Omental fat pad (tissue), 4 donors: Measurements from ENCODE around the gene PLEKHN1. TPM values are rescaled to one million over a fixed set of nuclear protein-coding genes. Genes with fewer than 3 reads are reported as not detected.
A peak's percentile ranks its signal among the peaks of the same experiment; 100 is the strongest.
"Not testable (repeated sequence)": the region's sequence is repeated elsewhere in the genome, so short reads cannot be mapped to it uniquely, and the experiment has no call there.

Source experiments
- ATAC-seq: fragments of 150-250 bp; one replicate; pipeline ENCODE4 v1.9.1; 2016; ENCODE audit warnings: mild to moderate bottlenecking, moderate library complexity; ENCODE audit not compliant: low FRiP score
- DNase-seq: peaks from one replicate; pipeline ENCODE4 v3.0.0-alpha.2; 2019; ENCODE audit warnings: low spot score
- total RNA-seq, 4 donors: library from RNA; depleted of rRNA; stranded (reverse); fragments of >200 nt; gene quantifications; one replicate each; pipeline ENCODE4 v1.1.0, GENCODE V29; 2016
- TF ChIP-seq, protein P1 (sequence below), 3 donors: fragments of 450-650 bp; IDR thresholded peaks; one replicate each; pipeline ENCODE4 v1.5.1; 2016 to 2017; ENCODE audit warnings: antibody characterized with exemption in 3 of 3, mild to moderate bottlenecking in 3 of 3, moderate library complexity in 2 of 3

The PLEKHN1 gene
- total RNA-seq, 4 donors from 2014 or later: 0.19 to 0.48 (median 0.25) TPM; not detected in 1

DNA sequence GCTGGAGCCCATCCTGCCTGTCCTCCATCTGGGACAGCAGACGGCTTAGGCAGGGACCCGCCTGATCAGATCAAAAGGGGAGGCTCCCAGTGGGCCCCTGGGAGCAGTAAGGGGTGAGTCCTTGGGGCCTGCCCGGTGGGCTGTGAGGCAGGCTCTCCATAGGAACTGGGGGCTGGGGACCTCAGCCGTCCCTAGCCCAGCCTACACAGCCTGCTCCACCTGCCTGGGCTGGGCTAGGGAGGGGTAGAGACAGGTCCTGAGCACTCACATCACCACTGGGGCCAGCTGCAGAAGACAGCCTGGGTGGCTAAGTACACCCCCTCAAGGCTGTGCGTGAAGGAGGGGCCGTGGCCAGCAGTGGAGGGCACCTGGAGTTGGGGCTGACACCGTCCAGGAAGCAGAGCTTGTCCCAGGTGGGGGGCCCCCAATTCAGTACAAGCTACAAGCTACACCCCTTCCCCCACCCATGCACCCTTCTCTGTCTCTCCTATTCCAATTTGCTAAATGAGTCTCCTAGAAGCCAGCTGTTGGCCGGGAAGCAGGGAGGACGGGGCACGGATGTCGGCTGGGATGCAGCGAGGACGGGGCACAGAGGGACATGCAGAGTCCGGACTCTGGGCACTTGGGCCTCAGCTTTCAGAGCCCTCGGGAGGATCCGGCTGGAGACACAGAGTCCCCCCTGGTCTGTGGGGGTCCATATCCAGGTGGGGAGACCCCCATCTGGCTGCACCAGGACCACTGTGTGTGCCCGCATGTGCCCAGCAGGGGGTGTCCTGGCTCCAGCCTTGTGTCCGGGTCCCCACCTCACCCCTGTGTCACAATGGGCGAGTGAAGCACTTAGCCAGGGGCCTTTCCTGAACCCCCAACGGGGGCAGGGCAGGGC lies 48.8 kb downstream of the PLEKHN1 start:
- ATAC-seq (no peak), DNase-seq (no peak)
- TF ChIP-seq, protein P1, sequence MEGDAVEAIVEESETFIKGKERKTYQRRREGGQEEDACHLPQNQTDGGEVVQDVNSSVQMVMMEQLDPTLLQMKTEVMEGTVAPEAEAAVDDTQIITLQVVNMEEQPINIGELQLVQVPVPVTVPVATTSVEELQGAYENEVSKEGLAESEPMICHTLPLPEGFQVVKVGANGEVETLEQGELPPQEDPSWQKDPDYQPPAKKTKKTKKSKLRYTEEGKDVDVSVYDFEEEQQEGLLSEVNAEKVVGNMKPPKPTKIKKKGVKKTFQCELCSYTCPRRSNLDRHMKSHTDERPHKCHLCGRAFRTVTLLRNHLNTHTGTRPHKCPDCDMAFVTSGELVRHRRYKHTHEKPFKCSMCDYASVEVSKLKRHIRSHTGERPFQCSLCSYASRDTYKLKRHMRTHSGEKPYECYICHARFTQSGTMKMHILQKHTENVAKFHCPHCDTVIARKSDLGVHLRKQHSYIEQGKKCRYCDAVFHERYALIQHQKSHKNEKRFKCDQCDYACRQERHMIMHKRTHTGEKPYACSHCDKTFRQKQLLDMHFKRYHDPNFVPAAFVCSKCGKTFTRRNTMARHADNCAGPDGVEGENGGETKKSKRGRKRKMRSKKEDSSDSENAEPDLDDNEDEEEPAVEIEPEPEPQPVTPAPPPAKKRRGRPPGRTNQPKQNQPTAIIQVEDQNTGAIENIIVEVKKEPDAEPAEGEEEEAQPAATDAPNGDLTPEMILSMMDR (IDR thresholded peaks at IDR 0.05): no peak

DNA sequence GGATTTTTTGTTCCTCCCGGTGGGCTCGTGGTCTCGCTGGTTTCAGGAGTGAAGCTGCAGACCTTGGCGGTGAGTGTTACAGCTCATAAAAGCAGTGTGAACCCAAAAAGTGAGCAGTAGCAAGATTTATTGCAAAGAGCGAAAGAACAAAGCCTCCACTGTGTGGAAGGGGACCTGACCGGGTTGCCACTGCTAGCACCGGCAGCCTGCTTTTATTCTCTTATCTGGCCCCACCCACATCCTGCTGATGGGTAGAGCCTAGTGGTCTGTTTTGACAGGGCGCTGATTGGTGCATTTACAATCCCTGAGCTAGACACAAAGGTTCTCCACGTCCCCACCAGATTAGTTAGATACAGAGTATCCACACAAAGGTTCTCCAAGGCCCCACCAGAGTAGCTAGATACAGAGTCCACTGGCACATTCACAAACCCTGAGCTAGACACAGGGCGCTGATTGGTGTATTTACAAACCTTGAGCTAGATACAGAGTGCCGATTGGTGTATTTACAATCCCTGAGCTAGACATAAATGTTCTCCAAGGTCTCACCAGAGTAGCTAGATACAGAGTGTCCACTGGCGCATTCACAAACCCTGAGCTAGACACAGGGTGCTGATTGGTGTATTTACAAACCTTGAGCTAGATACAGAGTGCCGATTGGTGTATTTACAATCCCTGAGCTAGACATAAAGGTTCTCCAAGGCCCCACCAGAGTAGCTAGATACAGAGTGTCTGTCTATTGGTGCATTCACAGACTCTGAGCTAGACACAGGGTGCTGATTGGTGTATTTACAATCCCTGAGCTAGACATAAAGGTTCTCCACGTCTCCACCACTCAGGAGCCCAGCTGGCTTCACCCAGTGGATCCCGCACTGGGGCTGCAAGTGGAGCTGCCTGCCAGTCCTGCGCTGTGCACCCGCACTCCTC lies 51.4 kb downstream of the PLEKHN1 start:
- ATAC-seq, DNase-seq: not testable (repeated sequence)

DNA sequence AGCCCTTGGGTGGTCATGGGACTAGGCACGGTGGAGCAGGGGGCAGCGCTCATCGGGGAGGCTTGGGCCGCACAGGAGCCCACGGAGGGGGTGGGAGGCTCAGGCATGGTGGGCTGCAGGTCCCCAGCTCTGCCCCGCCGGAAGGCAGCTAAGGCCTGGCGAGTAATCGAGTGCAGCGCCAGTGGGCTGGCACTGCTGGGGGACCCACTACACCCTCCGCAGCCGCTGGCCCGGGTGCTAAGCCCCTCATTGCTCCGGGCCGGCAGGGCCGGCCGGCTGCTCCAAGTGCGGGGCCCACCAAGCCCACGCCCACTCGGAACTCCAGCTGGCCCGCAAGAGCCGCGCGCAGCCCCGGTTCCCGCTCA lies 52.0 kb downstream of the PLEKHN1 start:
- DNase-seq, ATAC-seq: not testable (repeated sequence)

DNA sequence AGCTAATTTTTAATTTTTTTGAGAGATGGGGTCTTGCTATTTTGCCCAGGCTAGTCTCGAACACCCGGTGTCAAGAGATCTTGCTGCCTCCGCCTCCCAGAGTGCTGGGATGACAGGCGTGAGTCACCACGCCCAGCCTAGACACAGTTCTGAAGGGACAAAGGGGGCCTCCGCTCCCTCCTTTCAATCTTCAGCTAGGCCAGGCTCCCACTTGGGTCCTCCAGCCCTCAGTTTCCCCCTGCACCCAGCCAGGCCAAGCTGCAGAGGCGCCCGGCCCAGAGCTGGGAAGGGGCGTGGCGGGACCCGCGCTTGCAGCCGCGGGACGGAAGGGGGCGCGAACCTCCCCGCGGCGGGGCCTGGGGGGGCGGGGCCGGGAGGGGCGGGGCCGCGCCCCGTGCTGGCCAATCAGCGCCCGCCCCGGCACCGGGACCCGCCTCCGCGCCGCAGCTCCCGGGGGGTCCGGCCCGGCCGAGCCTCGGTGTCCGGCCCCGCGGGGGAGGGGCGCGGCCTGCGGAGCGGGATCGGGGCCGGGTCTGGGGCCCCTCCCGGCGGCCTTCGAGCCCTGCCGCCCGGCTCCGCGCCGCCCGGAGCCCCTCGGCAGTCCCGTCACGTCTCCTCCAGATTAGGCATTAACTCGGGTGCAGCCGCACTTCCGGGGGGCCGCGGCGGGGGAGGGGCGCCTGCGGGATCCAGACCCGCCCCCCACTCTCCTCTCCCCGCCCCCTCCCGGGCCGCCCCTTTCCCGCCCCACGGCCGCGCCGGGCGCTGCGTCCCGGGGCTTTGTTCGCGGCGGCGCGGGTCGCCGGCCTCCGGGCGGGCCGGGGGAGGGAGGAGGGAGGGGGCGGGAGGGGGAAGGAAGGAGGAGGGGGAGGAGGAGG lies 53.1 kb downstream of the PLEKHN1 start:
- TF ChIP-seq, protein P1 (IDR thresholded peaks at IDR 0.05): no peak
- peak; percentile 44 for DNase-seq
- ATAC-seq: peak; percentile 91

DNA sequence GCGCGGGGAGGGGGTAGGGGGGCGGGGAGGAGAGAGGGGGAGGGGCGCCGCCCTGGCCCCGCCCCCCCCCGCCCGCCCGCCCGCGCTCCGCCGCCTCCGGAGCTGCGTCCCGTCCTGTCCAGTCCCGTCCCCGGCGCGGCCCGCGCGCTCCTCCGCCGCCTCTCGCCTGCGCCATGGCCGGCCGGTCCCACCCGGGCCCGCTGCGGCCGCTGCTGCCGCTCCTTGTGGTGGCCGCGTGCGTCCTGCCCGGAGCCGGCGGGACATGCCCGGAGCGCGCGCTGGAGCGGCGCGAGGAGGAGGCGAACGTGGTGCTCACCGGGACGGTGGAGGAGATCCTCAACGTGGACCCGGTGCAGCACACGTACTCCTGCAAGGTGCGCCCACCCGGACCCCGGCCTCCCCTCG lies 53.7 kb downstream of the PLEKHN1 start, which contains the start of gene AGRN:
Gene AGRN, plus strand, starts transcription at position 121 of the 405 bp plus-strand sequence. Its CDS starts 53 bp downstream, at position 174.
- DNase-seq (no peak), ATAC-seq (peak; percentile 20)
- TF ChIP-seq, protein P1 (IDR thresholded peaks at IDR 0.05): no peak

DNA sequence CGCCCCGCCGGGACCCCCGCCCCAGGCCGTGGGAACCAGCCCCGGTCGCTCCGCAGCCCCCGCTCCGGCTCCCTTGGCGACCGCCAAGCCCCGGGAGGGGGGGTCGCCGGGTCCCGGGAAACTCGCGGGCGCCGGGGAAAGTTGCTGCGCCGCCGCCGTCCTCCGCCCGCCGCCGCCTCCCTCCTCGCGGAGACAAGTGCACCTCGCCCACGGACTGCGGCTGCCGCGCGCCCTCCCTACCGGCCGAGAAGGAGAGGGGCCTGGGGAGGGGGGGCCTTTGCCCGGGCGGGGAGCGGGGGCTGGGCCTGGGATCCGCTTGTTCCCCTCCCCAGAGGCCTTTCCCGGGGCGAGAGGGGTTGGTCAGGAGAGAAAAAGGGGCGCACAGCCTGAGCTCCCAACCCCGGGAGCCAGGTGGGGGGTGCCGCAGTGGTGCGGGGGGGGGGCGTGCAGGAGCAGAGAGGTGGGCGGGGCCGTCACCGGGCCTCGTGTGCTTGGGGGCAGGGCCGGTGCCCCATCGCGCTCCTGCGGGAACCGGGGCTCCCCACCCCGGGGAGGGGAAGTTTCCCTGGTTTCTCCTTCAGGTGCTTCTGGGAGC lies 54.2 kb downstream of the PLEKHN1 start:
- TF ChIP-seq, protein P1 (IDR thresholded peaks at IDR 0.05): no peak
- no peak for ATAC-seq

More for the DNA sequence above, 54.2 kb downstream of the PLEKHN1 start:
- no peak for DNase-seq
